NK-92 (cell line): Measurements from ENCODE around the gene IL16.

Experiments
- DNase-seq: peaks from one replicate; lab custom pipeline; 2025; ENCODE audit not compliant: unreplicated experiment; lab: John Stamatoyannopoulos, UW

Gene IL16

DNA sequence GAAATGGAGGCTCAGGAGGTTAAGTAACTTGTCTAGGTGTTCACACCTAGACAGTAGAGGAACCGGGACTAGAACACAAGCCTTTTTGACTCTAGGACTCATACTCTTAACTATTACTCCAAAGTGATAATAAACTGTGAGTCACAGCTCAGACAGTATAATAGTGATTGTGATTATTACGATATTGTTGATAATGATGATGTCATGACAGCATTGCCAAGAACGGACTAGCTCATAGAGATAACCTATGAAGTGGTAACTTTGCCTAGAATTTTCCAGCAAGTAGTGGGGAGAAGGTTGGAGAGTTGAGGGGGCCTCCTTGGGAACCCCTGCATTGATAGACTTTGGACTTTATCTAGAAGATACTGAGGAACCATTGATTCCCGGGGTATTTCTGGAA lies 93.2 kb downstream of the IL16 start:
- DNase-seq = no peak

DNA sequence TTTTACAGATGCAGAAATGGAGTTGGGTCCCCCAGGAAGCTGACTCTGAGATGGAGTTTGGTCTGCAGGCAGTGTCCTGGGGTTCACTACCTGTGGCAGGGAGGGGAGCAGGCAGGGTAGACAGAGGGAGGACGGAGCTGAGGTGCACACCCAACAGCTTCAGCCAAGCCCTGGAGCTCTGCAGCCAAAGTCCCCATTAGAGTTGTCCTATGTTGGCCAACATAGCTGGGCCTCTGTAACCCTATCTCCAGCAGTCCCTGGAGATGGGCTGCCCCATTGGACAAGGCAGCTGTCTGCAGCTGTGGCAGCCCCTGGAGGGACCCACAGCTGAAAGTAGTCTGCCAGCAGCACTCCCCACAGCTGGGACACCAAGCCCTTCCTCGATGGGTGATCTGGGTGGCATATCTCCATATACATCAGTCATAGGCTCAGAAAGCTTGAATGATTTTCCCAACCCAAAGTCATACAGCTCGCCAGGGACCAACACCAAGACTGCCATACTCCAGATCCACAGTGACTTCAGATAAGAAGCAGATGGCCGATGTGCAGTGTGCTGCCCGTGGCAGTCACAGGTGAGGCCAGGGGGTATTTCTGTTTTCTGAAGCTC lies 95.3 kb downstream of the IL16 start:
- no peak for DNase-seq

DNA sequence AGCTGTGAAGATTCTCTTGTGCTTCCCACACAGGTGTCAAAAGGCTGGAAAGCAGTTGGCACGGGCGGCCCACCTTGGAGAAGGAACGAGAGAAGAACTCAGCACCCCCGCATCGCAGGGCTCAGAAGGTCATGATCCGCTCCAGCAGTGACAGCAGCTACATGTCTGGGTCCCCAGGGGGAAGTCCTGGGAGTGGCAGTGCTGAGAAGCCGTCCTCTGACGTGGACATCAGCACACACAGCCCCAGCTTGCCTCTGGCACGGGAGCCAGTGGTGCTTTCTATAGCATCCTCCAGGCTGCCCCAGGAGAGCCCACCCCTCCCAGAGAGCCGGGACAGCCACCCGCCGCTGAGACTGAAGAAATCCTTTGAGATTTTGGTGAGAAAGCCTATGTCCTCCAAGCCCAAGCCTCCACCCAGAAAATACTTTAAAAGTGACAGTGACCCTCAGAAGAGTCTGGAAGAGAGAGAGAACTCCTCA lies 95.9 kb downstream of the IL16 start:
- DNase-seq = no peak

GRCh38 chr15:81293728-81294515 lies 97.2 kb downstream of the IL16 start:
- DNase-seq = peak; percentile 25

DNA sequence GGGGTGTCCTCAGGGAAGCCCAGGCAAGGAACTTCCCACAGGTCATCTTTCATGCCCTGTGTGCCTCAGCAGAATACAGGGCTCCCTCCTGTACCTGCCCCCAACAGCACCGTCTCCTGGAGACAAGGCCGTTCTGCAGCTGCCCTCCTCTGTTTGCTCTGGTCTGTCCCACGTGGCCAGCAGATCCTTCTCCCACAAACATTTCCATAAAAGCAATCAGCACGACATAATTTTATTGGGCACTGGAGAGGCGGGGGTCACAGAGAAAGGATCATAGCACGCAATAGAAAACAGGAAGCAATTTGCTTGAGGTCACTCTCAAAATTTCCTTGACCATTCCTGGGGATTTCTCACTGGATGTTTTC lies 97.8 kb downstream of the IL16 start:
- no peak for DNase-seq

DNA sequence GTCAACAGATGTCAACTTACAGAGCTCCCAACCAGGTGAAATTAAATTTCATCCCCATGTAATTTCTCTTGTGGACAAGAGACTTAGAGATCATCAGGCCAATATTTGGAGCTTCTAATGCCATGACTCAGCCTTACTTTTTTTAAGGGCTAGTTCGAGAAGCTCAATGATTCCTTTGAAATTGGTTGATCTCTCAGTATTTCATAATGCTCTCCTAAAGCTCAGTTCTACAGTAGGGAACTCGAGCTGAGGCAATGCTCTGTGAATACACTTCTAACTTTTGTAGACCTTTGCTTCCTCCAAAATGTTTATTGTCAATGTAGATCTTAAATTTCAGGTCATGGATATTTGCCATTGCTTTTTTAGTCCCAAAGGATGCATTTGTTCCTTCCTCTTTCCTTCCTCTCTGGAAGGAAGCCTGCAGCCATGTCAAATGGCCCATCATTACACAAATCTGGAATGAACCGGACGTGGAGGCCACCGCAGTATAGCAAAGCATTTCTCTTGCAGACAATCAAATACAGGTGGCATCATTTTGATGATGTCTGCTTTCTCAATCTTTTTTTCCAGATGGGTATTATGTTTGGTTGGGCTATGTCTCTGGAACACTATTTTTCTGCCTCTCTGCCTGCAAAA lies 98.9 kb downstream of the IL16 start:
- no peak for DNase-seq

DNA sequence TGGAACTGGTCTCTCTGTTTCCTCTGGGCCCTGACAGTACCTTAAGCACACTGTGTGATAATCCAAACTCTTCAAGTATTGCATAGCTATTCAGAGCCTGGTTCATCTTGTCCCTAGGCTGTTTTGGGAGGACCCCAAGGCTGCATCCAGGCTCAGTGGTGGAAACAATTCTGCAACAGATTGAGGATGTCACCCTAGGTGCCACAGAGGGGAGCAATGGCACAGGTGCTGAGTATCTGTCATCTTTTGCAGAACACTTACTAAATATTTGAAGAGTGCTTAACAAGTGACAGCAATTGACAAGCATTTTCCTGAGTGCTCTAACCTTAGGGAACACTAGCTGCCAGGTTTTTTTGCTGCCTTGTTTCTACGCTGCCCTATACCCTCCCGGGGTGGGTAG lies 99.5 kb downstream of the IL16 start:
- DNase-seq = no peak

DNA sequence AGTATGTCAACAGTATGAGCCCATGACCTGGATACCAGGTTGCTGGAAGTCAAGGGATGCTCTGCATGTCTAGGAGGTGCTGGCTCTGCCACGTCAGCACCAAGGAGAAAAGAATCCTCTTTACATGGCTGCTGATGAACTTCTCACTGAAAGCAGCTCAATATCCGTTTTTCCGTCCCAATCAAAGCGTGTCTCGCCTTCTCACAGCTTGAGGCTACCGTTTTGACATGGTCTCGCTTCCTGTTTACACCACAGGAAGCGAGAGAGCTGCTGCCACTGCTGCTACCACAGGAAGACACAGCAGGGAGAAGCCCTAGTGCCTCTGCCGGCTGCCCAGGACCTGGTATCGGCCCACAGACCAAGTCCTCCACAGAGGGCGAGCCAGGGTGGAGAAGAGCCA lies 100.0 kb downstream of the IL16 start:
- no peak for DNase-seq

DNA sequence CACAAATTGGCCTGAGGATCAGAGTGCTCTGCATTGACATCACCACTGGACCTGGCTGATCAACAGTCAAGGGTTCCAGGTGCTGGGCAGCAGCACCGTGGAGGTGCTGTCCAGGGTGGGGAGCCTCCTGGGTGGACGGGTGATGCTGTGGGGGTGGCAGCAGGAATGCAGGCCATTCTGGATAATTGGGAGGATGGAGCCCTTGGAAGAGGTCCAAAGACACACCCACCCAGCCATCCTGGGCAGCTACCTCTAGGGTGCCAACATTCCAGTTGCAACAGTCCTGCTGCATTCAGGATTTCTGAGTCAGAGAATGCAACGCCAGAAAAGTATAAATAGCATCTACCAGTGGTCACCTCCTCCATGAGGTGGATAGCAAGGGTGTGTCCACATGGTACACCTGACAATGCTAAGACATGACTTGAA lies 100.5 kb downstream of the IL16 start:
- no peak for DNase-seq

- no peak for DNase-seq
Measured at GRCh38 chr15:81297603-81298575, 101.2 kb downstream of the IL16 start.

- DNase-seq = no peak
Measured at GRCh38 chr15:81298611-81299010, 101.9 kb downstream of the IL16 start.

DNA sequence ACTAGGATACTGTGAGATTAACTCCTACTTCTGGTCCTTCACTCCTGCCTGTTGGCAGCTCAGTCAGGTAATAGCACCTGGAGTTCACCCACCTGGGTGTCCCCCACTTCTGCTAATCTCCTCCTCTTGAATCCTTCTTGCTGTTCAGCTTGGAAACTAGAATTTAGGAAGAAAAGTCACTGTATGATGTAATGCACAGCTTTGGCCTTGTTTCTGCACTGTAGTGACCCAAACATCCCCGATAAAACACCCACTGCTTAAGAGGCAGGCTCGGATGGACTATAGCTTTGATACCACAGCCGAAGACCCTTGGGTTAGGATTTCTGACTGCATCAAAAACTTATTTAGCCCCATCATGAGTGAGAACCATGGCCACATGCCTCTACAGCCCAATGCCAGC lies 102.5 kb downstream of the IL16 start:
- DNase-seq = no peak

DNA sequence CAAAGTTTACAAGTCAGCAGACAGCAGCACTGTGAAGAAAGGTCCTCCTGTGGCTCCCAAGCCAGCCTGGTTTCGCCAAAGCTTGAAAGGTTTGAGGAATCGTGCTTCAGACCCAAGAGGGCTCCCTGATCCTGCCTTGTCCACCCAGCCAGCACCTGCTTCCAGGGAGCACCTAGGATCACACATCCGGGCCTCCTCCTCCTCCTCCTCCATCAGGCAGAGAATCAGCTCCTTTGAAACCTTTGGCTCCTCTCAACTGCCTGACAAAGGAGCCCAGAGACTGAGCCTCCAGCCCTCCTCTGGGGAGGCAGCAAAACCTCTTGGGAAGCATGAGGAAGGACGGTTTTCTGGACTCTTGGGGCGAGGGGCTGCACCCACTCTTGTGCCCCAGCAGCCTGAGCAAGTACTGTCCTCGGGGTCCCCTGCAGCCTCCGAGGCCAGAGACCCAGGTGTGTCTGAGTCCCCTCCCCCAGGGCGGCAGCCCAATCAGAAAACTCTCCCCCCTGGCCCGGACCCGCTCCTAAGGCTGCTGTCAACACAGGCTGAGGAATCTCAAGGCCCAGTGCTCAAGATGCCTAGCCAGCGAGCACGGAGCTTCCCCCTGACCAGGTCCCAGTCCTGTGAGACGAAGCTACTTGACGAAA lies 103.1 kb downstream of the IL16 start:
- no peak for DNase-seq

- no peak for DNase-seq
Measured at GRCh38 chr15:81301385-81301784, 104.7 kb downstream of the IL16 start.

- no peak for DNase-seq
Measured at GRCh38 chr15:81301815-81302399, 105.2 kb downstream of the IL16 start.

DNA sequence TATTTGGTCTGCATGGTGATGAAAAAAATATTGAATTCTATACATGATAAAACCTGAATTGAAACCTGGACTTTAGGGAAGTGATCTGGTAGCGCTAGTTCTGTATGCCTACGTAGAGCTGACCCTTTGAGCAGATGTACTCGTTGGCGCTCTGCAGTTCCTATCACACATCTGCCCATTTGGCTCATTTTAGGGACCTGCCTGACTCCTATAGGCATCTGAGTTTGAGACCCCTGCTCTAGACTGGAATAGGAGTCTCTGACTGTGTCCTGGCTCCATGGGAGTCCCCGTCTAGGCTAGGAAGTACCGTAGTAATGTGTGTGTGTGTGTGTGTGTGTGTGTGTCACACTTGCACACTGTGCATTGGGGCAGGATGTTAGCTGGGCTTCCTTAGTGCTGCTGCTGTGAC lies 106.0 kb downstream of the IL16 start:
- DNase-seq = no peak

DNA sequence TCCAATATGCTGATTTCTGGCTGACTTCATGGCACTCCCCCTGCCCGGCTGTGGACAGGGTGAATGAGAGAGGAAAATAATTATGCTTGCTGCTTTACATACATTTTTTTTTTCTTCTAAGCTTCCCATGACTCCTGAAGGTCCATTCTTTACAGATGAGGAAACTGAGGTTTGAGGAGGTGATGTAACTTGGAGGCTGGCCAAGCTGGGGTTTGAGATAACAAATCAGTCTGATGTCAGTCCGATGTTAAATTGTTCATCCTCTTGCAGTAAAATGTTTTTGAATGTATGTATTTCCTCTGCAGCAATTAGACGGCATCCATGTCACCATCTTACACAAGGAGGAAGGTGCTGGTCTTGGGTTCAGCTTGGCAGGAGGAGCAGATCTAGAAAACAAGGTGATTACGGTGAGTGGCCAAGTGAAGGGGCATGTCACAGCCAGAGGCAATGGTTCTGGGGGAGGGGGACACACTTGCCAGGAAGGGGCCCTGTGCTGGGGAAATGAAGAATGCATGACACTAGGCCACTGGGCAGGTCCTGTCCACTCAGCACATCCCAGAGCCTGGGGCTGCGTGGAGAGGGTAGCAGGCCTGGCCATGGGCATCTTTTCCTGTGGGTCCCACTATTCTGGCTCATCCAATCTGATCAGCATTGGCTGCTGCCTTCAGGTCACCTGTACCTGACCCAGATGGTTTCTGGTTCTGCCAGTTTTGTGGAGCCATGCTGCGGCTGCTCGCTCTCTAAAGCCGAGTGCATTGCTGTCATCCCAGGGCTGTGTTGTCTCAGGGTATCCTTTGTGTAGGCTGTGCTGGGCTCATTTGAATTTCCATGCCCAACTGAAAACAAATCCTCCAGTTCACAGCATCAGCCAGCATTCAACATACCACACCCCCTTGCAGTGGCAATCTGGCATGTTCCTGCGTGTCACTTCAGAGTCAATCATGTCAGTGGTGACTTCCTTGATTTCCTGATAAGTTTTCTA lies 106.9 kb downstream of the IL16 start:
- no peak for DNase-seq

DNA sequence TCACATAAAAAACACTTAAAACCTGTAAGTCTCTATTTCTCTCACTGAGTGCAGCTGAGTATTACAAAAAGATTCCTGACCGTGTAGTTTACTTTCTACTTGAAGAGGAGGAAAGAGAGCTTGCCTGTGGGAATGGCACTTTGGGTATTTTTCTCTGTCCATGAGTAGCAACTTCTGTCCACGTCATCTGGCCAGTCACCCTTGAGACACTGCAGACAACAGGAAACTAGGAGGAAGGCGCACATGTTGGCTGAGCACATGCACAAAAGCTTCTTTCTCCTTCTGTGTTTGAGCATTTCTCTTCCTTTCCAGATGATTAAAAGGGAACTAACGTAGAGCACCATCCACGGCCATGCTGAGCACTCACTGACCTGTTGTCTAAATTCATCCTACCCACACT lies 107.5 kb downstream of the IL16 start:
- no peak for DNase-seq

GRCh38 chr15:81308260-81308659 lies 111.6 kb downstream of the IL16 start:
- no peak for DNase-seq
